IMR-90 (cell line): ENCODE data around the gene VWDE. TPM values are rescaled to one million over a fixed set of nuclear protein-coding genes. Genes with fewer than 3 reads are reported as not detected.

Source experiments
- ATAC-seq: fragments of 200-7000 bp; cut with Tn5 transposase; 2 replicates; pipeline ENCODE4 v1.9.1; 2020; ENCODE audit warnings: low read depth, mild to moderate bottlenecking, moderate library complexity
- BruUV-seq: library from RNA; stranded (reverse); fragments of 400-500 nt; replicated peaks from 2 replicates; lab custom pipeline; 2021; lab: Mats Ljungman, UMichigan
- CTCF ChIA-PET: fragments of 300-600 bp; formaldehyde crosslinking; extraction: SDS; loops from one replicate; lab custom pipeline; 2021; ENCODE audit warnings: antibody characterized with exemption; lab: Yijun Ruan, JAX
- POLR2A ChIA-PET: fragments of 300-600 bp; sonication (Branson Sonifier 250); formaldehyde crosslinking; loops from one replicate; lab custom pipeline; 2022; ENCODE audit warnings: antibody characterized with exemption; ENCODE audit not compliant: unreplicated experiment; lab: Charles Lee
- DNase-seq: peaks from one replicate; pipeline ENCODE4 v3.0.0; 2013
- H2AFZ ChIP-seq: replicated peaks from 2 replicates; pipeline ENCODE3; 2013; ENCODE audit warnings: low read length, mild to moderate bottlenecking; ENCODE audit not compliant: poor library complexity
- H2AK5ac ChIP-seq: 2 replicates; pipeline ENCODE4 v1.6.1; 2013; ENCODE audit warnings: low read depth, low read length, inconsistent platforms
- H2AK9ac ChIP-seq: replicated peaks from 2 replicates; pipeline ENCODE3; 2013; ENCODE audit warnings: mild to moderate bottlenecking, low read depth, low read length, moderate library complexity; ENCODE audit not compliant: poor library complexity
- H2BK120ac ChIP-seq: 2 replicates; pipeline ENCODE4 v1.6.1; 2013; ENCODE audit warnings: low read depth, low read length, inconsistent platforms
- H2BK15ac ChIP-seq: 3 replicates; pipeline ENCODE4 v1.6.1; 2013; ENCODE audit warnings: low read depth, low read length, inconsistent platforms
- H2BK20ac ChIP-seq: 2 replicates; pipeline ENCODE4 v1.6.1; 2013; ENCODE audit warnings: low read depth, mild to moderate bottlenecking, inconsistent platforms, low read length, moderate library complexity
- H2BK5ac ChIP-seq: 2 replicates; pipeline ENCODE4 v1.6.1; 2013; ENCODE audit warnings: mild to moderate bottlenecking, low read depth, low read length, inconsistent platforms; ENCODE audit not compliant: poor library complexity, severe bottlenecking
- H3K14ac ChIP-seq: replicated peaks from 2 replicates; pipeline ENCODE4 v1.6.1; 2013; ENCODE audit warnings: low read depth, low read length, inconsistent platforms
- H3K18ac ChIP-seq: 2 replicates; pipeline ENCODE4 v1.6.1; 2013; ENCODE audit warnings: low read depth, low read length, control low read depth
- H3K23ac ChIP-seq: 2 replicates; pipeline ENCODE4 v1.6.1; 2013; ENCODE audit warnings: low read depth, low read length, inconsistent platforms
- H3K27ac ChIP-seq: 2 replicates; pipeline ENCODE4 v1.5.1; 2013; ENCODE audit warnings: mild to moderate bottlenecking, control low read depth, low read length; ENCODE audit not compliant: insufficient read depth
- H3K27me3 ChIP-seq: 2 replicates; pipeline ENCODE4 v1.6.1; 2013; ENCODE audit warnings: low read length; ENCODE audit not compliant: control insufficient read depth, insufficient read depth
- H3K36me3 ChIP-seq: 2 replicates; pipeline ENCODE4 v1.6.1; 2013; ENCODE audit warnings: low read length, mixed read lengths; ENCODE audit not compliant: control insufficient read depth, insufficient read depth
- H3K4ac ChIP-seq: 2 replicates; pipeline ENCODE4 v1.6.1; 2013; ENCODE audit warnings: low read depth, low read length, inconsistent platforms
- H3K4me1 ChIP-seq: 2 replicates; pipeline ENCODE4 v1.6.1; 2013; ENCODE audit warnings: low read length, mixed read lengths; ENCODE audit not compliant: control insufficient read depth, insufficient read depth
- H3K4me2 ChIP-seq: 2 replicates; pipeline ENCODE4 v1.6.1; 2013; ENCODE audit warnings: low read depth, mild to moderate bottlenecking, control low read depth, low read length, moderate library complexity
- H3K4me3 ChIP-seq: 2 replicates; pipeline ENCODE4 v1.5.1; 2013; ENCODE audit warnings: low read depth, mild to moderate bottlenecking, control low read depth, low read length, moderate library complexity; ENCODE audit not compliant: insufficient read depth
- H3K56ac ChIP-seq: 2 replicates; pipeline ENCODE4 v1.6.1; 2013; ENCODE audit warnings: low read length, inconsistent platforms; ENCODE audit not compliant: insufficient read depth; ENCODE audit errors: extremely low read depth
- H3K79me1 ChIP-seq, 2 experiments: 2 replicates each; pipeline ENCODE4 v1.6.1; 2013; ENCODE audit warnings: low read length in 2 of 2, inconsistent platforms in 1 of 2, low read depth in 1 of 2
- H3K9ac ChIP-seq: 2 replicates; pipeline ENCODE4 v1.6.1; 2013; ENCODE audit warnings: low read depth, low read length, control low read depth
- H3K9me1 ChIP-seq: 2 replicates; pipeline ENCODE4 v1.6.1; 2013; ENCODE audit warnings: low read length, inconsistent platforms; ENCODE audit not compliant: insufficient read depth
- H3K9me3 ChIP-seq: 2 replicates; pipeline ENCODE4 v1.6.1; 2013; ENCODE audit warnings: low read length; ENCODE audit not compliant: control insufficient read depth, insufficient read depth
- H4K20me1 ChIP-seq: 2 replicates; pipeline ENCODE4 v1.6.1; 2013; ENCODE audit warnings: low read length, inconsistent platforms; ENCODE audit not compliant: insufficient read depth
- H4K5ac ChIP-seq: 2 replicates; pipeline ENCODE4 v1.6.1; 2013; ENCODE audit warnings: mild to moderate bottlenecking, low read depth, low read length, control low read depth
- H4K8ac ChIP-seq, 2 experiments: 2 replicates each; pipeline ENCODE4 v1.6.1; 2013; ENCODE audit warnings: low read depth in 2 of 2, low read length in 2 of 2, control low read depth in 1 of 2, inconsistent platforms in 1 of 2
- H4K91ac ChIP-seq: 2 replicates; pipeline ENCODE4 v1.6.1; 2013; ENCODE audit warnings: low read depth, low read length, inconsistent platforms; ENCODE audit not compliant: insufficient read depth
- RAD21 ChIP-seq: IDR thresholded peaks from 2 replicates; pipeline ENCODE4 v1.6.1; 2012; ENCODE audit warnings: low read length, improper control_type of control experiment
- dilution Hi-C: fragments of 300-500 bp; cut with HindIII; formaldehyde crosslinking; loops from one replicate; pipeline ENCODE4 v1.14.3; 2018; ENCODE audit warnings: low sequenced_read_pairs; ENCODE audit not compliant: unreplicated experiment
- in situ Hi-C: fragments of 300-500 bp; cut with MboI; formaldehyde crosslinking; loops from 3 replicates; pipeline ENCODE4 v1.14.3; 2019; ENCODE audit warnings: low sequenced_read_pairs, inconsistent platforms, mixed read lengths
- intact Hi-C: fragments of 100-400 bp; cut with micrococcal nuclease; formaldehyde crosslinking; loops from 2 replicates; pipeline ENCODE4 v1.10.0; 2022
- polyA plus RNA-seq, 3 experiments: library from polyadenylated mRNA; depleted of rRNA; stranded (reverse); fragments of >200 nt; gene quantifications; 2 replicates each; pipeline ENCODE4 v1.2.3, GENCODE V29; 2012; ENCODE audit warnings: low replicate concordance in 1 of 3
- total RNA-seq: library from RNA; depleted of rRNA; stranded (reverse); fragments of >200 nt; gene quantifications from 2 replicates; pipeline ENCODE4 v1.2.3, GENCODE V29; 2012

Gene VWDE
- total and polyA plus RNA-seq, 2 of the 4 experiments (the other 2 are of a cell fraction): 0.05 to 0.18 TPM

GRCh38 chr7:12358694-12359093 lies 45.0 kb downstream of the VWDE start:
- Histone ChIP-seq H3K9me1 (no peaks in the 10 kb centered on the region), H3K36me3 (no peaks in the 10 kb centered on the region), H2AFZ (no peak overlapping the region), H3K18ac (no peak overlapping the region), H2BK15ac (no peak overlapping the region), H3K14ac (no peak overlapping the region), H4K20me1 (no peaks in the 10 kb centered on the region), H3K9ac (no peak overlapping the region), H3K9me3 (no peaks in the 10 kb centered on the region), H4K5ac (no peak overlapping the region), H3K27ac (no peak overlapping the region), H2BK20ac (no peak overlapping the region), H2BK5ac (no peak overlapping the region), H3K56ac (no peak overlapping the region), H4K8ac (no peak overlapping the region), H3K23ac (no peak overlapping the region), H3K4me1 (no peaks in the 10 kb centered on the region), H4K91ac (no peak overlapping the region), H3K79me1 (no peaks in the 10 kb centered on the region), H2AK9ac (no peak overlapping the region), H3K27me3 (no peaks in the 10 kb centered on the region), H3K4ac (no peak overlapping the region), H2BK120ac (no peak overlapping the region), H3K4me2 (no peak overlapping the region), H3K4me3 (no peak overlapping the region), H2AK5ac (no peak overlapping the region)
- peak; percentile 4 for DNase-seq
- POLR2A ChIA-PET: no interaction called here
- CTCF ChIA-PET: no interaction called here
- BruUV-seq: no TSS peak
- dilution Hi-C loops: no loop called here
- TF ChIP-seq RAD21: no peak
- intact Hi-C loops: no loop called here
- no peak for ATAC-seq
- in situ Hi-C loops: no loop called here
